ENCODE measurements around the gene RABL3.
"Not testable (repeated sequence)": the region's sequence is repeated elsewhere in the genome, so short reads cannot be mapped to it uniquely, and the experiment has no call there.

The RABL3 gene

GRCh38 chr3:120742198-120742848, at the start of gene RABL3, which contains the start of gene GTF2E1:
TSS of gene RABL3 (minus strand) at chr3:120742516. CDS start at chr3:120742507, 9 bp downstream.
TSS of gene GTF2E1 (plus strand) at chr3:120742744. CDS start at chr3:120750553, 7,809 bp downstream.
- peak; percentile 97 for DNase-seq

- no peak for DNase-seq
Observed at GRCh38 chr3:120791913-120792312, 49.6 kb upstream of the RABL3 start.

- no peak for DNase-seq
Observed at GRCh38 chr3:120791010-120791409, 48.7 kb upstream of the RABL3 start.

GRCh38 chr3:120785832-120786231, 43.5 kb upstream of the RABL3 start:
- not testable (repeated sequence) for DNase-seq

- no peak for DNase-seq
Observed at GRCh38 chr3:120780977-120781376, 38.7 kb upstream of the RABL3 start.

GRCh38 chr3:120778776-120779175, 36.5 kb upstream of the RABL3 start:
- DNase-seq: no peak

GRCh38 chr3:120775411-120775810, 33.1 kb upstream of the RABL3 start:
- DNase-seq: no peak

GRCh38 chr3:120773932-120774331, 31.6 kb upstream of the RABL3 start:
- no peak for DNase-seq

- DNase-seq: no peak
Observed at GRCh38 chr3:120772081-120772480, 29.8 kb upstream of the RABL3 start.

- no peak for DNase-seq
Observed at GRCh38 chr3:120770891-120771290, 28.6 kb upstream of the RABL3 start.

- no peak for DNase-seq
Observed at GRCh38 chr3:120769436-120769835, 27.1 kb upstream of the RABL3 start.

- no peak for DNase-seq
Observed at GRCh38 chr3:120767106-120767505, 24.8 kb upstream of the RABL3 start.

GRCh38 chr3:120766576-120766975, 24.3 kb upstream of the RABL3 start:
- no peak for DNase-seq

GRCh38 chr3:120765830-120766493, 23.6 kb upstream of the RABL3 start:
- DNase-seq: no peak

- DNase-seq: no peak
Observed at GRCh38 chr3:120764206-120764605, 21.9 kb upstream of the RABL3 start.

GRCh38 chr3:120763601-120764000, 21.3 kb upstream of the RABL3 start:
- no peak for DNase-seq

- no peak for DNase-seq
Observed at GRCh38 chr3:120762615-120763014, 20.3 kb upstream of the RABL3 start.

- DNase-seq: not testable (repeated sequence)
Observed at GRCh38 chr3:120758551-120758950, 16.2 kb upstream of the RABL3 start.

GRCh38 chr3:120756061-120756460, 13.7 kb upstream of the RABL3 start:
- DNase-seq: no peak

GRCh38 chr3:120753810-120754209, 11.5 kb upstream of the RABL3 start:
- no peak for DNase-seq

- no peak for DNase-seq
Observed at GRCh38 chr3:120752865-120753264, 10.5 kb upstream of the RABL3 start.

- DNase-seq: no peak
Observed at GRCh38 chr3:120752230-120752629, 9.9 kb upstream of the RABL3 start.

GRCh38 chr3:120749843-120750242, 7.5 kb upstream of the RABL3 start:
- no peak for DNase-seq

- DNase-seq: no peak
Observed at GRCh38 chr3:120745466-120745865, 3.1 kb upstream of the RABL3 start.

Data from stimulated activated CD8-positive, alpha-beta memory T cell treated with anti-CD3 and anti-CD28 coated beads, Interleukin-4, amount 100 ng/mL, for 48 hours (primary cell).